ENCODE data around the gene PPP2R5C. TPM values are rescaled to one million over a fixed set of nuclear protein-coding genes. Genes with fewer than 3 reads are reported as not detected.

The PPP2R5C gene
- total RNA-seq, 1 donor from 2014 or later = 202 TPM

GRCh38 chr14:101889366-101889765 lies 127.9 kb downstream of the PPP2R5C start:
- DNase-seq (ENCODE audit: low spot score) = no peak
- intact Hi-C loops (cut with DNase I) = loop anchor here (10.0 kb wide), 1 partner anchor 115 kb away; no protein-coding TSS in a partner anchor

- intact Hi-C loops (cut with DNase I) = loop anchor here (10.0 kb wide), 1 partner anchor 115 kb away; no protein-coding TSS in a partner anchor
- DNase-seq (ENCODE audit: low spot score) = no peak
Measured at GRCh38 chr14:101889898-101890297, 128.4 kb downstream of the PPP2R5C start.

- no peak for DNase-seq (ENCODE audit: low spot score)
- intact Hi-C loops (cut with DNase I) = no loop called here
Measured at GRCh38 chr14:101891471-101891870, 130.0 kb downstream of the PPP2R5C start.

GRCh38 chr14:101893759-101894158 lies 132.2 kb downstream of the PPP2R5C start:
- DNase-seq (ENCODE audit: low spot score) = no peak
- intact Hi-C loops (cut with DNase I) = no loop called here

GRCh38 chr14:101894365-101895081 lies 133.0 kb downstream of the PPP2R5C start:
- no peak for DNase-seq (ENCODE audit: low spot score)
- intact Hi-C loops (cut with DNase I) = no loop called here

- intact Hi-C loops (cut with DNase I) = no loop called here
- no peak for DNase-seq (ENCODE audit: low spot score)
Measured at GRCh38 chr14:101895256-101895655, 133.7 kb downstream of the PPP2R5C start.

GRCh38 chr14:101897326-101897725 lies 135.8 kb downstream of the PPP2R5C start:
- intact Hi-C loops (cut with DNase I) = no loop called here
- DNase-seq (ENCODE audit: low spot score) = no peak

GRCh38 chr14:101898416-101898815 lies 136.9 kb downstream of the PPP2R5C start:
- no peak for DNase-seq (ENCODE audit: low spot score)
- intact Hi-C loops (cut with DNase I) = no loop called here

GRCh38 chr14:101899263-101899662 lies 137.8 kb downstream of the PPP2R5C start:
- no peak for DNase-seq (ENCODE audit: low spot score)
- intact Hi-C loops (cut with DNase I) = no loop called here

GRCh38 chr14:101900253-101900652 lies 138.7 kb downstream of the PPP2R5C start:
- intact Hi-C loops (cut with DNase I) = no loop called here
- no peak for DNase-seq (ENCODE audit: low spot score)

GRCh38 chr14:101903111-101903561 lies 141.6 kb downstream of the PPP2R5C start:
- peak; percentile 88 for DNase-seq (ENCODE audit: low spot score)
- intact Hi-C loops (cut with DNase I) = no loop called here

- no peak for DNase-seq (ENCODE audit: low spot score)
- intact Hi-C loops (cut with DNase I) = no loop called here
Measured at GRCh38 chr14:101905614-101906013, 144.1 kb downstream of the PPP2R5C start.

- intact Hi-C loops (cut with DNase I) = no loop called here
Measured at GRCh38 chr14:101906645-101907044, 145.1 kb downstream of the PPP2R5C start.

GRCh38 chr14:101907619-101908018 lies 146.1 kb downstream of the PPP2R5C start:
- no peak for DNase-seq (ENCODE audit: low spot score)
- intact Hi-C loops (cut with DNase I) = no loop called here

More at GRCh38 chr14:101906645-101907044, 145.1 kb downstream of the PPP2R5C start:
- DNase-seq (ENCODE audit: low spot score) = no peak

- DNase-seq (ENCODE audit: low spot score) = no peak
- intact Hi-C loops (cut with DNase I) = no loop called here
Measured at GRCh38 chr14:101908795-101909194, 147.3 kb downstream of the PPP2R5C start.

GRCh38 chr14:101909371-101910096 lies 148.0 kb downstream of the PPP2R5C start:
- intact Hi-C loops (cut with DNase I) = no loop called here
- DNase-seq (ENCODE audit: low spot score) = no peak

GRCh38 chr14:101912841-101913240 lies 151.3 kb downstream of the PPP2R5C start:
- no peak for DNase-seq (ENCODE audit: low spot score)
- intact Hi-C loops (cut with DNase I) = no loop called here

GRCh38 chr14:101914083-101914482 lies 152.6 kb downstream of the PPP2R5C start:
- intact Hi-C loops (cut with DNase I) = no loop called here
- no peak for DNase-seq (ENCODE audit: low spot score)

- intact Hi-C loops (cut with DNase I) = no loop called here
Measured at GRCh38 chr14:101915871-101916815, 154.6 kb downstream of the PPP2R5C start.

More at GRCh38 chr14:101915871-101916815, 154.6 kb downstream of the PPP2R5C start:
- no peak for DNase-seq (ENCODE audit: low spot score)
